ENCODE measurements around the gene GRIPAP1. TPM values are rescaled to one million over a fixed set of nuclear protein-coding genes. Genes with fewer than 3 reads are reported as not detected.
A peak's percentile ranks its signal among the peaks of the same experiment; 100 is the strongest.

Gene GRIPAP1
- total and polyA plus RNA-seq, 2 donors (not counting 3 experiments of a cell fraction or from before 2014, with no cell fraction given), result 25.3 to 49.4 TPM

- Histone ChIP-seq H3K79me2 (ENCODE audit: control insufficient read depth, insufficient read depth, low read length) (peaks cover 20% of the 10 kb centered on the region), H3K9me3 (replicated peaks; ENCODE audit: control insufficient read depth, insufficient read depth, low read length) (no peaks in the 10 kb centered on the region), H3K4me2 (ENCODE audit: insufficient read depth, low read length) (no peak overlapping the region), H3K4me1 (ENCODE audit: control insufficient read depth, extremely low read depth, insufficient read depth, low read length) (no peaks in the 10 kb centered on the region), H3K27ac (ENCODE audit: insufficient read depth, low read depth, low read length) (no peak overlapping the region), H3K27me3 (ENCODE audit: control insufficient read depth in 2 of 2, insufficient read depth in 2 of 2, low read length in 2 of 2) (no peaks in the 10 kb centered on the region), H3K9ac (replicated peaks; ENCODE audit: extremely low read depth, insufficient read depth, low read length) (no peak overlapping the region), H3K9me1 (replicated peaks; ENCODE audit: control insufficient read depth, extremely low read depth, insufficient read depth, low read length) (no peaks in the 10 kb centered on the region), H4K20me1 (replicated peaks; ENCODE audit: control insufficient read depth, extremely low read depth, insufficient read depth, low read length) (no peaks in the 10 kb centered on the region), H2AFZ (ENCODE audit: low read depth, low read length) (no peak overlapping the region), H3K4me3 (replicated peaks in 1 of 3; ENCODE audit: insufficient read depth in 1 of 3, low read depth in 1 of 3, low read length in 3 of 3) (no peak overlapping the region), H3K36me3 (ENCODE audit: control insufficient read depth in 2 of 2, extremely low read depth in 1 of 2, insufficient read depth in 2 of 2, low read length in 2 of 2) (peaks cover 3 to 19% of the 10 kb centered on the region in 2 experiments)
- FAIRE-seq (peak; percentile 59), DNase-seq (ENCODE audit: low read depth, low spot score) (no peak)
- intact Hi-C loops (cut with micrococcal nuclease), result no loop called here
- dilution Hi-C loops (cut with MboI; ENCODE audit: extremely low pct_ligation_motif_present, low sequenced_read_pairs), result no loop called here
- POLR2A ChIA-PET, result no interaction called here
- BruUV-seq (replicated peaks), result no TSS peak
- TF ChIP-seq POLR2AphosphoS5 (IDR thresholded peaks at IDR 0.05; ENCODE audit: insufficient read depth, low read depth, low read length) (no peak), EZH2 (IDR thresholded peaks at IDR 0.05; ENCODE audit: borderline replicate concordance, low read depth, low read length, severe bottlenecking) (no peak), GATA2 (IDR thresholded peaks at IDR 0.05; ENCODE audit: insufficient read depth, insufficient read length, low read depth, low read length) (no peak), POLR2A (IDR thresholded peaks at IDR 0.05; ENCODE audit: low read depth, low read length) (no peak), FOS (IDR thresholded peaks at IDR 0.05; ENCODE audit: borderline replicate concordance, insufficient read depth, low read length) (no peak), MYC (IDR thresholded peaks at IDR 0.05; ENCODE audit: low read depth, low read length) (no peak), MAX (IDR thresholded peaks at IDR 0.05; ENCODE audit: insufficient read depth, insufficient read length) (no peak), JUN (IDR thresholded peaks at IDR 0.05; ENCODE audit: borderline replicate concordance, insufficient read depth, insufficient read length, low read depth) (no peak), CTCF (IDR thresholded peaks at IDR 0.05; ENCODE audit: extremely low read depth in 1 of 2, insufficient read depth in 1 of 2, low read depth in 1 of 2, low read length in 2 of 2) (no peak)
- CTCF ChIA-PET, result interaction anchor here (0.6 to 0.7 kb wide), 2 partner anchors 8 to 174 kb away, joined by 3 read pairs; no protein-coding TSS in a partner anchor
Measured at GRCh38 chrX:48935301-48935670, 66.8 kb downstream of the GRIPAP1 start.

Data from endothelial cell of umbilical vein (primary cell).